Upper lobe of left lung (tissue), 6 donors: ENCODE results near the gene FAXDC2. TPM values are rescaled to one million over a fixed set of nuclear protein-coding genes. Genes with fewer than 3 reads are reported as not detected.
A peak's percentile ranks its signal among the peaks of the same experiment; 100 is the strongest.

Source experiments
- ATAC-seq, 2 donors: fragments of 200-7000 bp; cut with Tn5 transposase; one replicate each; pipeline ENCODE4 v1.9.1; 2022; ENCODE audit warnings: mild to moderate bottlenecking in 2 of 2, moderate library complexity in 2 of 2; ENCODE audit not compliant: low FRiP score in 2 of 2
- DNase-seq, 2 donors: peaks; one replicate each; pipeline ENCODE4 v3.0.0-alpha.2; 2019 to 2020
- H3K27ac ChIP-seq, 4 donors: fragments of 200-600 bp; sonication (generic); one replicate each; pipeline ENCODE4 v1.5.1; 2016 to 2019
- H3K27me3 ChIP-seq, 4 donors: fragments of 200-600 bp; sonication (generic); one replicate each; pipeline ENCODE4 v1.5.1; 2017 to 2019
- H3K36me3 ChIP-seq, 4 donors: fragments of 200-600 bp; sonication (generic); one replicate each; pipeline ENCODE4 v1.5.1; 2016 to 2019
- H3K4me1 ChIP-seq, 4 donors: fragments of 200-600 bp; sonication (generic); one replicate each; pipeline ENCODE4 v1.5.1; 2018 to 2019
- H3K4me3 ChIP-seq, 4 donors: fragments of 200-600 bp; sonication (generic); one replicate each; pipeline ENCODE4 v1.5.1; 2017 to 2019; ENCODE audit warnings: mild to moderate bottlenecking in 2 of 4, moderate library complexity in 1 of 4
- H3K9me3 ChIP-seq, 4 donors: fragments of 200-600 bp; sonication (generic); one replicate each; pipeline ENCODE4 v1.5.1; 2018 to 2019
- EP300 ChIP-seq, 4 donors: sonication (generic); formaldehyde crosslinking; IDR thresholded peaks; one replicate each; pipeline ENCODE4 v1.5.1; 2017; ENCODE audit warnings: antibody characterized with exemption in 4 of 4, control low read depth in 2 of 4
- POLR2A ChIP-seq, 4 donors: fragments of 450-650 bp; IDR thresholded peaks; one replicate each; pipeline ENCODE4 v1.5.1; 2016 to 2017; ENCODE audit warnings: antibody characterized with exemption in 4 of 4, mild to moderate bottlenecking in 2 of 4
- POLR2AphosphoS5 ChIP-seq, 2 donors: sonication (generic); formaldehyde crosslinking; IDR thresholded peaks; one replicate each; pipeline ENCODE4 v1.5.1; 2017; ENCODE audit warnings: antibody characterized with exemption in 2 of 2
- WGBS, 2 donors: methylation state at CpG; one replicate each; pipeline ENCODE4 v1.1.5; 2017 to 2018; 5-methylcytosine and 5-hydroxymethylcytosine counted together
- total RNA-seq, 6 donors: library from RNA; depleted of rRNA in 4 of 6; stranded (reverse); fragments of >200 nt in 4 of 6; gene quantifications; one replicate each; pipeline versions ENCODE4 v1.1.0 to v1.2.1, GENCODE V29; 2016 to 2021
- TF ChIP-seq, protein P1 (sequence below), 6 experiments: fragments of 450-650 bp in 4 of 6; fragments of 200-600 bp in 2 of 6; sonication (generic) in 2 of 6; IDR thresholded peaks; one replicate each; pipeline ENCODE4 v1.5.1; 2016 to 2019; ENCODE audit warnings: antibody characterized with exemption in 6 of 6
- donor health status: DM: no; HTN: no; CAD: no; lungs with moderate emphysema.
- donor health status: DM: no; HTN: yes; CAD: no; lungs with severe emphysema.

Gene FAXDC2
- total RNA-seq, 6 donors from 2014 or later = 41.7 to 147 (median 60.2) TPM

DNA sequence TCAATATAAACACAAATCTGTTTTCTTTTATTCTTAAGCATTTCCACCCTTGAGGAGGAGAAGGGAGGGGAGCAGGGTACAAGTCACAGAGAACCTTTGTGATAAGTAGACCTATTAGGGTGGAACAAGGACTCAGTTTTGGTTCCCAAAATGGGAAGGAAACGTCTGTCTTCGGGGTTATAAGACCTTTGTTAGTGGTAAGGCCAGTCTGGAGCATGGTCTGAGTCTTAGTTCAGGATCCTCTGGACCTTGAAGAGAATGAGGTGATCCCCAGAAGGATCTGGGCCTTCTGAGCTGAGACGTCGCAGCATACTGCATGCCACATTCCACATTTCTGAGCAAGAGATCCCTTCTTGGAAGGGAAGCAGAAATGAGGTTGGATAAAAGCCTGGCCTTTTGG is 37.2 kb downstream of the FAXDC2 start:
- no peaks in the 10 kb centered on the region for H3K27me3 ChIP-seq
- ATAC-seq (no peak), DNase-seq (no peak)
- H3K36me3 ChIP-seq = peaks cover 19 to 98% (median 74%) of the 10 kb centered on the region in 4 donors
- TF ChIP-seq EP300 (IDR thresholded peaks at IDR 0.05) (no peak), POLR2AphosphoS5 (IDR thresholded peaks at IDR 0.05) (no peak), POLR2A (IDR thresholded peaks at IDR 0.05) (no peak)
- TF ChIP-seq, protein P1, sequence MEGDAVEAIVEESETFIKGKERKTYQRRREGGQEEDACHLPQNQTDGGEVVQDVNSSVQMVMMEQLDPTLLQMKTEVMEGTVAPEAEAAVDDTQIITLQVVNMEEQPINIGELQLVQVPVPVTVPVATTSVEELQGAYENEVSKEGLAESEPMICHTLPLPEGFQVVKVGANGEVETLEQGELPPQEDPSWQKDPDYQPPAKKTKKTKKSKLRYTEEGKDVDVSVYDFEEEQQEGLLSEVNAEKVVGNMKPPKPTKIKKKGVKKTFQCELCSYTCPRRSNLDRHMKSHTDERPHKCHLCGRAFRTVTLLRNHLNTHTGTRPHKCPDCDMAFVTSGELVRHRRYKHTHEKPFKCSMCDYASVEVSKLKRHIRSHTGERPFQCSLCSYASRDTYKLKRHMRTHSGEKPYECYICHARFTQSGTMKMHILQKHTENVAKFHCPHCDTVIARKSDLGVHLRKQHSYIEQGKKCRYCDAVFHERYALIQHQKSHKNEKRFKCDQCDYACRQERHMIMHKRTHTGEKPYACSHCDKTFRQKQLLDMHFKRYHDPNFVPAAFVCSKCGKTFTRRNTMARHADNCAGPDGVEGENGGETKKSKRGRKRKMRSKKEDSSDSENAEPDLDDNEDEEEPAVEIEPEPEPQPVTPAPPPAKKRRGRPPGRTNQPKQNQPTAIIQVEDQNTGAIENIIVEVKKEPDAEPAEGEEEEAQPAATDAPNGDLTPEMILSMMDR (IDR thresholded peaks at IDR 0.05) = no peak
- H3K27ac ChIP-seq = no peak overlapping the region
- WGBS, 2 donors = 75 to 76% methylated on average over 4 of the region's 4 CpGs
- no peaks in the 10 kb centered on the region for H3K9me3 ChIP-seq
- H3K4me1 ChIP-seq = peaks cover 0 to 4% (median 0%) of the 10 kb centered on the region in 4 donors
- no peak overlapping the region for H3K4me3 ChIP-seq

DNA sequence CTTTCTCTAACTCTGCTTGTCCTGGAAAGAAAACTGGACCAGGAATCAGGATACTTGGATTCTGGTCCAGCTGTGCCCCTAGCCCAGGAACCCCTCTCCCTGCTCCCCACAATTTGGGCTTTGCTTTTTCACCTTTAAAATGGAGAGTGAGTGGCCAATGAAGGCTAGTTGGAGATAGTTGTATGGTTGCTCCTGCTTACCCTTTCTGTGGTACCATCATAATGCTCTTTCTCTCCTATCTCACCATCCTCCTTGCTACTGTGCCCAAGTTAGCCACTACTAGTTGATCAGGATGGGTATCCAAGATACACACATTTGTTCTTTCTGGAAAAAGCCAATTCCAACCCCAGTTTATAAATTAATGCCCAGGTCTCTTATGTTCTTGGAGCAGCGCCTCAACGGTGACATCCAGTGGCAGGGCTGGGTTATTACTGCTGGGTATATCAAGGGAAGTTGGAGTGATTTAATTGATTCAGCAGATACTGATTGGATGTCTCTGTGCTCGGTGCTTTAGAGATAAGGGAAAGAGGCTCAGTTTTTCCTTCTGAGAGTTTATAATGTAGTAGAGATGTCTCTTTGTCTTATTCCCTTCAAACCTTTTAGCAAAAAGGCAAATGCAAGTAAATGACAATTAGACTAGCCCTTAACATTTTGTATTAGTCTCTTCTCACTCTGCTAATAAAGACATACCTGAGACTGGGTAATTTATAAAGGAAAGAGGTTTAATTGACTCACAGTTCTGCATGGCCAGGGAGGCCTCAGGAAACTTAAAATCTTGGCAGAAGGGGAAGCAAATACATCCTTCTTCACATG is 38.5 kb downstream of the FAXDC2 start:
- peaks cover 19 to 98% (median 74%) of the 10 kb centered on the region in 4 donors for H3K36me3 ChIP-seq
- TF ChIP-seq, protein P1 (IDR thresholded peaks at IDR 0.05) = peak; percentile 77 to 87 (median 82)
- no peak for TF ChIP-seq POLR2AphosphoS5 (IDR thresholded peaks at IDR 0.05)
- peak; percentile 81 to 91 for ATAC-seq

DNA sequence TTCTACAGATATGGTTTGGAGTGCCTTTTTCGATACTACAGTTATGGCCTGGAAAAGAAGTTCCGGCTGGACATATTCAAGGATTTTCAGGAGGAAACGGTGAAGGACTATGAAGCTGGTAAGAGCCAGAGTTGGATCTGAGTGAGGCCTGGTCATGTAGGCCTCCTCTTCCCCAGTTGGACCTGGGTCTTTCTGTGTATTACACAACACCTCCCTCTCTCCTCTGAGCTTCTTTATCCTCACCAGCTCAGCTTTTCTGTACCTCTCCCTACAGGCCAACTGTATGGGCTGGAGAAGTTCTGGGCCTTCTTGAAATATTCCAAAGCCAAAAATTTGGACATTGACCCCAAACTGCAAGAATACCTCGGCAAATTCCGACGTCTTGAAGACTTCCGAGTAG is 39.2 kb downstream of the FAXDC2 start:
- 83 to 91% methylated on average over 7 of the region's 7 CpGs for WGBS, 2 donors
- Histone ChIP-seq H3K27ac (no peak overlapping the region), H3K36me3 (peaks cover 23 to 98% (median 74%) of the 10 kb centered on the region in 4 donors), H3K4me3 (no peak overlapping the region), H3K27me3 (no peaks in the 10 kb centered on the region), H3K4me1 (peaks cover 0 to 4% (median 0%) of the 10 kb centered on the region in 4 donors), H3K9me3 (no peaks in the 10 kb centered on the region)
- TF ChIP-seq POLR2AphosphoS5 (IDR thresholded peaks at IDR 0.05) = no peak
- no peak for TF ChIP-seq EP300 (IDR thresholded peaks at IDR 0.05)
- TF ChIP-seq, protein P1 (IDR thresholded peaks at IDR 0.05) = no peak
- no peak for TF ChIP-seq POLR2A (IDR thresholded peaks at IDR 0.05)
- ATAC-seq (no peak), DNase-seq (no peak)

More for the DNA sequence above, 38.5 kb downstream of the FAXDC2 start:
- peak in 1 of 2 donors; percentile 67 for DNase-seq
- H3K9me3 ChIP-seq = no peaks in the 10 kb centered on the region
- peak overlapping the region in 1 of 4 donors; percentile 12 for H3K27ac ChIP-seq
- no peak overlapping the region for H3K4me3 ChIP-seq
- WGBS, 2 donors = 28 to 31% methylated on average over 3 of the region's 3 CpGs
- no peaks in the 10 kb centered on the region for H3K27me3 ChIP-seq
- H3K4me1 ChIP-seq = peaks cover 0 to 4% (median 0%) of the 10 kb centered on the region in 4 donors

DNA sequence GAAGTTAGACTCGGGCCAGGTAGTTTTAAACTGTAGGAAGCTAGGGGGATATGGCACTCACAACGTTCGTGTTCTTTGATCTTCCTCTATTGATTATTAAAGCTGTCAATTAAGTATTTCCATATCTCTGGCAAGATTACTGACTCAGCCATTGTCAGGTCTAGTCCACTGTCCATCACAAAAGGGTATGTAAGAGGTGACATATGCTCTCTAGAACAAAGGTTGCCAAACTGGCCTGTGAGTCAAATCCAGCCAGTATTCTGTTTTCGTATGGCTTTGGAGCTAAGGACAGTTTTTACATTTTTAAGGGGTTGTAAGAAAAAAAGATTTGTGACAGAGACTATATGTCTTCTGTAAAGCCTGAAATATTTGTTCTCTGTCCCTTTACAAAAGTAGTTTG is 44.2 kb downstream of the FAXDC2 start:
- no peaks in the 10 kb centered on the region for H3K9me3 ChIP-seq
- H3K27ac ChIP-seq = no peak overlapping the region
- 81 to 90% methylated on average over 4 of the region's 4 CpGs for WGBS, 2 donors
- DNase-seq (no peak), ATAC-seq (no peak)
- no peak for TF ChIP-seq EP300 (IDR thresholded peaks at IDR 0.05)
- peaks cover 51 to 100% (median 86%) of the 10 kb centered on the region in 4 donors for H3K36me3 ChIP-seq
- H3K4me3 ChIP-seq = no peak overlapping the region
- no peaks in the 10 kb centered on the region for H3K4me1 ChIP-seq
- H3K27me3 ChIP-seq = no peaks in the 10 kb centered on the region

DNA sequence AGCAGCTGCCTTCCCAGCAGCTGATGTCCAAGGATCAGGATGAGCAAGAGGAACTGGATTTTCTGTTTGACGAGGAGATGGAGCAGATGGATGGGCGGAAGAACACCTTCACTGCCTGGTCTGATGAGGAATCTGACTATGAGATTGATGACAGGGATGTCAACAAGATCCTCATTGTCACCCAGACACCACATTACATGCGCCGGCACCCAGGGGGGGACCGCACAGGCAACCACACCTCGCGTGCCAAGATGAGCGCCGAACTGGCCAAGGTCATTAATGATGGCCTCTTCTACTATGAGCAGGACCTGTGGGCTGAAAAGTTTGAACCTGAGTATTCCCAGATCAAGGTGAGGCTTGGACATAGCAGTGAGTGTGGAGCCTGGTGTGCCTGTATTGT is 48.4 kb downstream of the FAXDC2 start:
- Histone ChIP-seq H3K27ac (no peak overlapping the region), H3K9me3 (no peaks in the 10 kb centered on the region), H3K27me3 (no peaks in the 10 kb centered on the region), H3K36me3 (peaks cover 53 to 93% (median 86%) of the 10 kb centered on the region in 4 donors), H3K4me1 (no peaks in the 10 kb centered on the region), H3K4me3 (no peak overlapping the region)
- DNase-seq = peak in 1 of 2 donors; percentile 33
- TF ChIP-seq POLR2A (IDR thresholded peaks at IDR 0.05) (no peak), EP300 (IDR thresholded peaks at IDR 0.05) (no peak), POLR2AphosphoS5 (IDR thresholded peaks at IDR 0.05) (no peak)
- TF ChIP-seq, protein P1 (IDR thresholded peaks at IDR 0.05) = no peak
- ATAC-seq = no peak
- 95 to 96% methylated on average over 5 to 9 of the region's 9 CpGs for WGBS, 2 donors
